Activated T-cell treated with anti-CD3 and anti-CD28 coated beads, Interleukin-2, amount 50 U/mL, for 4 hours (primary cell): ENCODE data around the gene MAK. TPM values are rescaled to one million over a fixed set of nuclear protein-coding genes. Genes with fewer than 3 reads are reported as not detected.
"Not testable (repeated sequence)": the region's sequence is repeated elsewhere in the genome, so short reads cannot be mapped to it uniquely, and the experiment has no call there.

ENCODE experiments used
- ATAC-seq, 2 donors: fragments of 200-7000 bp; cut with Tn5 transposase; one replicate each; pipeline ENCODE4 v1.10.0; 2021
- DNase-seq: peaks from one replicate; pipeline ENCODE4 v3.0.0-alpha.2; 2020
- H3K27me3 Mint-ChIP-seq: one replicate; pipeline ENCODE4 v1.8.0; 2021; ENCODE audit warnings: low read depth, mixed read lengths
- H3K36me3 Mint-ChIP-seq: one replicate; pipeline ENCODE4 v1.8.0; 2022; ENCODE audit warnings: mixed read lengths; ENCODE audit not compliant: insufficient read depth
- H3K4me1 Mint-ChIP-seq: one replicate; pipeline ENCODE4 v1.8.0; 2021; ENCODE audit warnings: low read depth, mixed read lengths
- H3K4me3 Mint-ChIP-seq: one replicate; pipeline ENCODE4 v1.8.0; 2021; ENCODE audit warnings: mild to moderate bottlenecking, moderate library complexity, mixed read lengths
- H3K9me3 Mint-ChIP-seq: one replicate; pipeline ENCODE4 v1.8.0; 2021; ENCODE audit warnings: mixed read lengths
- total RNA-seq, 3 donors: library from RNA; stranded (reverse); gene quantifications; one replicate each; pipeline ENCODE4 v1.2.1, GENCODE V29; 2021

Gene MAK
- total RNA-seq = under 1 TPM; 0.35 to 0.84 (median 0.58) TPM

GRCh38 chr6:10837995-10838793 is at the start of gene MAK:
TSS of gene MAK (minus strand) at chr6:10838539. CDS start at chr6:10830648, 7,891 bp downstream.
- Mint-ChIP-seq H3K4me1 (peaks cover 24% of the 10 kb centered on the region), H3K27me3 (peaks cover 56% of the 10 kb centered on the region)

GRCh38 chr6:10886691-10887502 is 48.6 kb upstream of the MAK start, which contains the start of gene SYCP2L:
TSS of gene SYCP2L (plus strand) at chr6:10887052. CDS start at chr6:10887127, 75 bp downstream.
- Mint-ChIP-seq H3K27me3 (peaks cover 69% of the 10 kb centered on the region), H3K9me3 (no peaks in the 10 kb centered on the region), H3K36me3 (no peaks in the 10 kb centered on the region), H3K4me3 (peak within 1 kb of the TSS; percentile 46), H3K4me1 (peaks cover 4% of the 10 kb centered on the region)
- ATAC-seq (peak; percentile 51 to 77), DNase-seq (no peak)

More at GRCh38 chr6:10837995-10838793, at the start of gene MAK:
- Mint-ChIP-seq H3K36me3 (no peaks in the 10 kb centered on the region), H3K9me3 (no peaks in the 10 kb centered on the region), H3K4me3 (peak within 1 kb of the TSS; percentile 81)
- DNase-seq (peak; percentile 81), ATAC-seq (peak; percentile 91 to 95)

- ATAC-seq, H3K36me3 Mint-ChIP-seq, H3K4me1 Mint-ChIP-seq, H3K4me3 Mint-ChIP-seq, DNase-seq, H3K9me3 Mint-ChIP-seq: not testable (repeated sequence)
- H3K27me3 Mint-ChIP-seq = peaks cover 72% of the 10 kb centered on the region
Observed at GRCh38 chr6:10886365-10886690, 48.0 kb upstream of the MAK start.

GRCh38 chr6:10884245-10884972 is 46.1 kb upstream of the MAK start:
- Mint-ChIP-seq H3K9me3 (no peaks in the 10 kb centered on the region), H3K4me3 (no peak overlapping the region), H3K36me3 (no peaks in the 10 kb centered on the region), H3K4me1 (peaks cover 4% of the 10 kb centered on the region), H3K27me3 (peaks cover 76% of the 10 kb centered on the region)
- ATAC-seq (no peak), DNase-seq (no peak)

GRCh38 chr6:10883312-10884244 is 45.2 kb upstream of the MAK start:
- DNase-seq (no peak), ATAC-seq (no peak)
- Mint-ChIP-seq H3K4me3 (no peak overlapping the region), H3K4me1 (peaks cover 4% of the 10 kb centered on the region), H3K9me3 (no peaks in the 10 kb centered on the region), H3K36me3 (no peaks in the 10 kb centered on the region), H3K27me3 (peaks cover 73% of the 10 kb centered on the region)

- DNase-seq (no peak), ATAC-seq (no peak)
- Mint-ChIP-seq H3K36me3 (no peaks in the 10 kb centered on the region), H3K4me3 (no peak overlapping the region), H3K27me3 (peaks cover 67% of the 10 kb centered on the region), H3K9me3 (no peaks in the 10 kb centered on the region), H3K4me1 (peaks cover 4% of the 10 kb centered on the region)
Observed at GRCh38 chr6:10882657-10883171, 44.4 kb upstream of the MAK start.

- not testable (repeated sequence) for ATAC-seq, H3K36me3 Mint-ChIP-seq, H3K4me3 Mint-ChIP-seq, DNase-seq, H3K9me3 Mint-ChIP-seq, H3K4me1 Mint-ChIP-seq
- peaks cover 64% of the 10 kb centered on the region for H3K27me3 Mint-ChIP-seq
Observed at GRCh38 chr6:10882253-10882630, 43.9 kb upstream of the MAK start.

GRCh38 chr6:10880366-10880765 is 42.0 kb upstream of the MAK start:
- H3K4me3 Mint-ChIP-seq = no peak overlapping the region

GRCh38 chr6:10877871-10878270 is 39.5 kb upstream of the MAK start:
- Mint-ChIP-seq H3K27me3 (peaks cover 39% of the 10 kb centered on the region), H3K4me1 (peaks cover 2% of the 10 kb centered on the region), H3K36me3 (no peaks in the 10 kb centered on the region), H3K4me3 (no peak overlapping the region), H3K9me3 (no peaks in the 10 kb centered on the region)
- ATAC-seq = no peak
- no peak for DNase-seq

More at GRCh38 chr6:10880366-10880765, 42.0 kb upstream of the MAK start:
- Mint-ChIP-seq H3K9me3 (no peaks in the 10 kb centered on the region), H3K36me3 (no peaks in the 10 kb centered on the region), H3K4me1 (peaks cover 2% of the 10 kb centered on the region), H3K27me3 (peaks cover 52% of the 10 kb centered on the region)
- DNase-seq (no peak), ATAC-seq (no peak)

- H3K4me3 Mint-ChIP-seq = no peak overlapping the region
- ATAC-seq = no peak
Observed at GRCh38 chr6:10877012-10877411, 38.7 kb upstream of the MAK start.

GRCh38 chr6:10875026-10875425 is 36.7 kb upstream of the MAK start:
- Mint-ChIP-seq H3K36me3 (no peaks in the 10 kb centered on the region), H3K27me3 (peaks cover 14% of the 10 kb centered on the region), H3K4me1 (no peaks in the 10 kb centered on the region), H3K4me3 (no peak overlapping the region), H3K9me3 (no peaks in the 10 kb centered on the region)
- ATAC-seq (no peak), DNase-seq (no peak)

More at GRCh38 chr6:10877012-10877411, 38.7 kb upstream of the MAK start:
- H3K36me3 Mint-ChIP-seq = no peaks in the 10 kb centered on the region
- H3K9me3 Mint-ChIP-seq = no peaks in the 10 kb centered on the region
- H3K27me3 Mint-ChIP-seq = peaks cover 31% of the 10 kb centered on the region
- H3K4me1 Mint-ChIP-seq = no peaks in the 10 kb centered on the region
- DNase-seq = no peak

GRCh38 chr6:10874207-10874606 is 35.9 kb upstream of the MAK start:
- DNase-seq = no peak
- H3K36me3 Mint-ChIP-seq = no peaks in the 10 kb centered on the region
- H3K4me3 Mint-ChIP-seq = no peak overlapping the region
- no peaks in the 10 kb centered on the region for H3K9me3 Mint-ChIP-seq
- ATAC-seq = no peak
- peaks cover 9% of the 10 kb centered on the region for H3K27me3 Mint-ChIP-seq
- no peaks in the 10 kb centered on the region for H3K4me1 Mint-ChIP-seq

- ATAC-seq (no peak), DNase-seq (no peak)
- Mint-ChIP-seq H3K9me3 (no peaks in the 10 kb centered on the region), H3K36me3 (no peaks in the 10 kb centered on the region), H3K4me3 (no peak overlapping the region), H3K27me3 (peaks cover 7% of the 10 kb centered on the region), H3K4me1 (no peaks in the 10 kb centered on the region)
Observed at GRCh38 chr6:10873374-10873773, 35.0 kb upstream of the MAK start.
